GM19328 (cell line): ENCODE results near the gene HELZ.

Source experiments
- ATAC-seq: cut with Tn5 transposase; IDR thresholded peaks from one replicate; pipeline ENCODE4 v1.9.1; 2021; ENCODE audit warnings: mild to moderate bottlenecking, moderate library complexity; ENCODE audit not compliant: unreplicated experiment

HELZ gene

DNA sequence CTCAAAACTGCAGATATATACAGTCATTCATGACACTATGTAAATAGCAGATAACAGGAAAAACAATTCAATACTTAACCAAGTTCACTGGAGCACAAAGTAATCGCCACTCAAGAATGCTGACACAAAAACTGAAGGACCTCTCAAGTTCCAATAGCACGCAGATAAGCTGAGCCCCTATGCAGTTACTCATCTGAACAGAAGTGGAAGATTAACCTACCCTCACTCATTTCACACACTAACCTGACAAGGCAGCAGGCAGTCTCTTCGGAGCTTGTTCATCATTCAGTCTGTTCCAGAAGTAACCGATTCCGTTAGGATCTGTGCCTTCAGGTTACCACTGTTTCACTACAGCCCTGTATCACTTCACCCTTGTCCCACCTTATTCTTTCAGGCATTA is 6.0 kb downstream of the HELZ start:
- no peak for ATAC-seq

GRCh38 chr17:67232441-67232840 is 12.6 kb downstream of the HELZ start:
- ATAC-seq = no peak

DNA sequence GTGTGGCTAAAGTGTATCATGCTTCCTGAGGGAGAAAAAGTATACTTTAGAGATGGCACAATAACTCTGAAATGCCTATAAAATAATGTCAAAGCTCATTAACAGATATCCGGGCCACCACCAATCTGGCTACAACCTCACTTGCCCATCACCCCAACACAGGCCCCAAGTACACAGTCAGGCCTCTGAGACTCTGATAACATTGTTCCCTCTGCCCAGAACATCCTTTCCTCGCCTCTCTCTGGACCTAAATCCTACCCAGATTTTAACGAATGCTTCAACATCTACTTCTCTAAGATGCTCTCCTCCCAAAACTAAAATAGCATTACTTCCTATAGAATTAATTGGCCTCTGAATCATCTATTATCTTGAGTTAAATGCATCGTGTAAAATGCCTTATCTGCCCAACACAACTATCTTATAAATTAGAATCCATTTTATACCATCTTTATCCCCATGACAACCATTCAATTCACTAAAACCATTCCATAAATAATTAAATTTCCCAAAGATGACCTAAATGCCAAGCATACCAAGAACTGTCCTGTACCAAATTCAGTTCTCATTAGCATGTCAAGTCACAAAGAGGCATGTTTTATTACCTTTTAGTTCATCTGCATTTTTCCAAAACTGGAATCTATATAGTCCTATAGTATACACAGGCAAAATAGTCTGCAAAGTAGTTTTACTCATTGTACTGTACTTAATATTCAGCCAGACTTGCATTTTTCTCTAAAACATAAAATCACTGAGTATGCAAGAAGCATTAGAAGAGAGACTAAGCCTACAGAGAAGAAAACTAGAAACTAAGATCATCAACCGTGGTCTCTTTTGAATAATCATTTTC is 15.7 kb downstream of the HELZ start:
- no peak for ATAC-seq

- no peak for ATAC-seq
Observed at GRCh38 chr17:67227488-67227887, 17.5 kb downstream of the HELZ start.

- no peak for ATAC-seq
Observed at GRCh38 chr17:67225316-67225715, 19.7 kb downstream of the HELZ start.

- ATAC-seq = no peak
Observed at GRCh38 chr17:67224736-67225135, 20.3 kb downstream of the HELZ start.

DNA sequence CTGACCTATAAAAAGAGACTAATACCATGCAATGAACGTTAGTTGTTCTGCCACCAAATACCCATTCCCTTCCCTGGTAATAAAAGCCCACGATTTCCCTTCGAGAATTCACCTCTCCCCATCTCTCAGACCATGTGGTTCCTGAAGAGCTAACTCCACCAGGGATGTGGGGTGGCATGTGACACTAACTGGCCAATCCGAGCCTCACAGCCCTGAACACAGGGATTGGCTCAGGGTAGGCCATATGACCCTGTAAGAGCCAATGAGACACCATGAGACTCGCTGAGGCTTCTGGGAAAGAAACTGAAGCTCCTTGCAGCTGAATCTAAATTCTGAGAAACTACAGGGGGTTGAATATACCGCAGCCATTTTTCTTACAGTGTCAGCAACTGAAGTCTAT is 21.1 kb downstream of the HELZ start:
- ATAC-seq = no peak

DNA sequence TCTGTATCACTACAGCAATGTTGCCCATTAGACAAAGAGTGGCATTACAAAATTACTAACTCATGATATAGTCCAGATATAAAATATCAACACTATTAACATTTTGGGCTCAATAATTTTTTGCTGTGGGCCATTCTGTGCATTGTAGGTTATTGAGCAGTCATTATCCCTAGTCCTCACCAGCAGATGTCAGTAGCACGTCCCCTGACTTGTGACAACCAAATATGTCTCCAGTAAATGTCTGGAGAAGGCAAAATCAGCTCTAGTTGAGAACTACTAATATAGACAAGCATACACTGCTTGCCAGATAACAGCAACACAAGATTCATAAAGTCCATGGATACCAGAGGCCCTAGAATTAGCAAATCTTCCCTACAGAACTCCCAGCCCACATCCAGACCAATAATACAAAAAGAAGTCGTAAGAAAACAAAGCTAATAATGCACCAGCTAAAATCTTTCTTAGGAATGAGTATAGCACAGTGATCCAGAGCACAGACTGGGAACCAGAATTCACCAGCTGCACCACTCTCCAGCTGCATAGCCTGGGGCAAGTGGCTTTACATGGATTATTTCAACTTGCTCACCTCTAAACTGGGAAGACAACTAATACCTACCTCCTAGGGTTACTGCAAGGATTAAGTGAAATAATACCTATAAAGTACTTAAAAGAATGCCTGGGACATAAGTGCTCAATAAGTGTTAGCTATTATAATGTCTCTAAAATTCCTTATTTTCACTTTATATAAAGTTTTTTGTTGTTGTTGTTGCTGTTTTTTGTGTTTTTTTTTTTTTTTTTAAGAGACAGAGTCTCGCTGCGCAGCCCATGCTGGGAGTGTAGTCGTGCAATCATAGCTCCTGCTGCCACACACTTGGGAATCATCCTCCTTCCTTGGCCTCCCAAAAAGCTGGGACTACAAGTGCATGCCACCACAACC is 23.7 kb downstream of the HELZ start:
- no peak for ATAC-seq

DNA sequence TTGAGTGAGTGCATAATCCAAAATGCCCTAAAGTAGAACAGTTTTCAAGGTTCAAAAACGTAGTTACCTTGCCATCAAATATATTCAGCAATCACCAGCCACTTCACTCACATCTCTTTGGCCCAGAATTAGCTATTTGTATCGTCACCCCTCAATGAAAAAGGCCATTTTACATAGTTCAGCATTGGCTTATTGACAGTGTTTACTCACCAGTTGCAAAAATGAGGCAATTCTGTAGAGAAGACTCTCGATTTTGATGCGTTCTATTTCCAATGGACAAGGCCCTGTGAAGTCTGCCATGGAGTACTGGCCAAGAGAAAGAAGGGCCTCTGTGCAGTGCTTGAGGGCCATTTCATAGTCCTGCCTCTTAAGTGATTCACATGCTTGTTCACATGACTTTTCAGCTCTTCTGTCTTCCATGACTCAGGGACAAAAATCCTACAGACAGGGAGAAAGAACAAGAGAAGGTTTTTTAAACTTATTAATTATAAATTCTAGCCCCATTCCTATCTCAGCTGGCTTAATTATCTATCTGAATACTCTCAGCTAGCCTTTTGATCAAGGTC is 26.5 kb downstream of the HELZ start:
- no peak for ATAC-seq

- ATAC-seq = no peak
Observed at GRCh38 chr17:67217446-67217845, 27.6 kb downstream of the HELZ start.

- no peak for ATAC-seq
Observed at GRCh38 chr17:67216578-67217320, 28.2 kb downstream of the HELZ start.

GRCh38 chr17:67215991-67216421 is 29.0 kb downstream of the HELZ start:
- ATAC-seq = no peak

GRCh38 chr17:67212714-67213417 is 32.1 kb downstream of the HELZ start:
- ATAC-seq = no peak

GRCh38 chr17:67212231-67212630 is 32.8 kb downstream of the HELZ start:
- ATAC-seq = no peak

GRCh38 chr17:67211742-67212141 is 33.3 kb downstream of the HELZ start:
- ATAC-seq = no peak

DNA sequence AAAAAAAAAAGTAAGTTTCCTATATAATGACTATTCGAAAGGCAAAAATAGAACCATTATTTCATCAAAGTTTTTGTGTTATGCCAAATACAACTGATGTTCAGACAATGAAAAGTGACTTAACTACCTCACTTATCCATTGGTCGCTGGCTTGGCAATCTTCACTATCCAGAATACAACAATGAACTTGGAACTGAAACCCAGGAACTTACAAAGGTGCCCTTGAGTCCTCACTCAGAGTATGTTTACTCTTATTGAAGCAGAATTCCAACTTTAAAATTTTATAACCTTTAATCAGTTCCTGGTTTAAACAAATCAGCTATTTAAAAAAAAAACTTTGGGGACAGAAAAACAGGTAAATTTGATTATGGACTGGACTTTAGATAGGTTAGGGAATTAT is 34.1 kb downstream of the HELZ start:
- ATAC-seq = no peak

DNA sequence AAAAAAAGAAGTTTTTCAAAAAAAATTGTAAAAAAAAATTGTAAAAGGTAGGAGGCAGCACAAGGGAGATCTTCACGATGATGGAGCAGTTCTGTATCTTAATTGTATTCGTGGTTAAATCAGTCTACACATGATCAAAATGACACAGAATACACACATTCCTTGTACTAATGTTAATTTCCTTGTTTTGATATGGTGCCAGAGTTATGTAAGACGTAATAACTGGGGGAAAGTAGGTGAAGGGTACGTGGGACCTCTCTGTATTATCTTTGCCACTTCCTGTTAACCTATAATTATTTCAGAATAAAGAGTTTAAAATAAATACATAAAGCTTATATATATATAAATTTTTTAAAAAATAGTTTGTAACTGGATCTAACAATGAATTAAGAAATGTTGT is 36.8 kb downstream of the HELZ start:
- no peak for ATAC-seq

GRCh38 chr17:67203818-67204217 is 41.2 kb downstream of the HELZ start:
- no peak for ATAC-seq

GRCh38 chr17:67202503-67202902 is 42.5 kb downstream of the HELZ start:
- no peak for ATAC-seq

GRCh38 chr17:67200727-67201301 is 44.2 kb downstream of the HELZ start:
- ATAC-seq = no peak
